ENCODE measurements around the gene HLX. TPM values are rescaled to one million over a fixed set of nuclear protein-coding genes. Genes with fewer than 3 reads are reported as not detected.

Gene HLX, protein sequence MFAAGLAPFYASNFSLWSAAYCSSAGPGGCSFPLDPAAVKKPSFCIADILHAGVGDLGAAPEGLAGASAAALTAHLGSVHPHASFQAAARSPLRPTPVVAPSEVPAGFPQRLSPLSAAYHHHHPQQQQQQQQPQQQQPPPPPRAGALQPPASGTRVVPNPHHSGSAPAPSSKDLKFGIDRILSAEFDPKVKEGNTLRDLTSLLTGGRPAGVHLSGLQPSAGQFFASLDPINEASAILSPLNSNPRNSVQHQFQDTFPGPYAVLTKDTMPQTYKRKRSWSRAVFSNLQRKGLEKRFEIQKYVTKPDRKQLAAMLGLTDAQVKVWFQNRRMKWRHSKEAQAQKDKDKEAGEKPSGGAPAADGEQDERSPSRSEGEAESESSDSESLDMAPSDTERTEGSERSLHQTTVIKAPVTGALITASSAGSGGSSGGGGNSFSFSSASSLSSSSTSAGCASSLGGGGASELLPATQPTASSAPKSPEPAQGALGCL
- 8.1 TPM for total RNA-seq

DNA sequence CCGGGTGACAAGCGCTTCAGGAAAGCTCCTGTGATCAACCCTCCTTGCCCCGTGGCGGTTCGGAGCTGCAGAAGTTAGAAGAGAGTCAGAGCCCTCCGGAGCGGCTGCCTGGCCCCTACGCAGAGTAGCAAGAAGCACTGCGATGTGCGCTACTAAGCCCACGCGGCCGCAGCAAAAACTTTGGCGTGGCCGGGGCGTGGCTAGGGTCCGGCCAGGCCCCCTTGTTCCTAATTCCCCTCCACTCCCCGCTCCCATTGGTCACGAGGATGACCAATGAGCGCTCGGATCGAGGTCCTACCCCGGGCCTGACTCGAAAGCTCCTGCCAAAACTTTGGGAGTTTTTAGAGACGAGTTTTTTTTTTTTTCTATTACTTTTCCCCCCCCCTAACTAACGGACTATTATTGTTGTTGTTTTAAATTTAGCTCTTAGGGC is at the start of gene HLX:
HLX (plus strand) TSS at position 368 of the 433 bp plus-strand sequence. CDS start 415 bp downstream, outside the sequence.
- peak in 2 of 3 donors; percentile 81 to 91 for DNase-seq (ENCODE audit: low read depth in 2 of 3, low spot score in 2 of 3)

DNA sequence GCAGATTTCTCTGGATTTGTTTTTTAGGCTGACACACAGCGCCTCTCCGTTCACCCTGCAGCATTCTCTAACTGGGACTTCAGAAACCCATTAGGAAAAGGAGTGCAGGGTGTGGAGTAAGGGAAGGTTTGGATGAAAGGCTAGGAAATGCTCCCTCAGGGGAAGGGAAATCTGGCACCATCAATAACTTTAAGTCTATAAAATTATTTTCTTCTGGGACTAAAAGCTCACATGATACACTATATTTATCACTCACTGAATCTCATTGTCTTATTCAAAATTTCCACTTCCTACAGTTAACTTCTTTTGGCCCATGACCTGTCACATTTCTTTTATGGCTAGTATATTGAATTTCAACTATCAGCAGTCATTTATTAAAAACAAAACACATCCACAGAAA is 45.8 kb upstream of the HLX start:
- DNase-seq (ENCODE audit: low read depth in 2 of 3, low spot score in 2 of 3) = no peak

DNA sequence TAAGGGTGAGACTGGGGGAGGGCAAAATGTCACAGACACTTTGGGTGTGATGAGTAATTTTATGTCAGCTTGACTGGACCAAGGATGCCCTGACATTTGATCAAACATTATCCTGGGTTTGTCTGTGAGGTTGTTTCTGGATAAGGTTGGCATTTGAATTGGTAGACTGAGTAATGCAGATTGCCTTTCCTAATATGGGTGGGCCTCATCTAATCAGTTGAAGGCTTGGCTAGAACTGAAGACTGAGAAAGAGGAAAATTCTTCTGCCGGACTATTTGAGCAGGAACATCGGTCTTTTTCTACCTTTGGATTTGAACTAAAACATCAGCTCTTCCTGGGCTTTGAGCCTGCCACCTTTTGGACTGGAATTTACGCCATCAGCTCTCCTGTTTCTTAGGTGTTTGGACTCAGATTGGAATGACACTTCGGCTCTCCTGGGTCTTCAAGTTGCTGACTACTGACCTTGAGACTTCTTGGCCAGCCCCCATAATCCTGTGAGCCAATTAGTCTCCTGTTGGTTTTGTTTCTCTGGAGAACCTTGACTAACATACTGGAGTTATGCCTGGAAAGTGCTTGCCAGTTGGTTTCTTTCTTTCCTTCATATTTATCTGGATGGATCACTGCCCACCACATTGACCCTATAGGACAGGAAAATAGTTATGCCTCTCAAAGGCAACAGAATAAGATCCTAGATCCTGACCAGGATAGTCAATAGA is 44.9 kb upstream of the HLX start:
- no peak for DNase-seq (ENCODE audit: low read depth in 2 of 3, low spot score in 2 of 3)

DNA sequence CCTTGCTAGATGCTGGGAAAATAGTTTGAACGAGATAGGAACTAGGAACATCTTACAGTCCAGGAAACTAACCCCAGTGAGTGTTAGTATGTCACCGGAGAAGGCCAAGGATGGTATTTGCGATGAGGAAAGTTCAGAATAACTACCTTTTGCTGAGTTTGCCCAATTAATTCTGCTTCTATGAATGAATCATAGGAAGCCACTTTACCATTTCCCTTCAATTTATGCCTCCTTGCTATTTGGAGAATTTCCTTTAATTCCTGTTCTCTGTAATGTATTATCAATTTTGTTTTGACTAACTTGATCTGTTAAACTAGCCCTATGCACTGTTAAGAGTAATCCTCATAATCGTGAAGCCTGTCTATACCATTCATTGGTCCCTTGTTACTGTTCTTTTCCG is 40.7 kb upstream of the HLX start:
- no peak for DNase-seq (ENCODE audit: low read depth in 2 of 3, low spot score in 2 of 3)

DNA sequence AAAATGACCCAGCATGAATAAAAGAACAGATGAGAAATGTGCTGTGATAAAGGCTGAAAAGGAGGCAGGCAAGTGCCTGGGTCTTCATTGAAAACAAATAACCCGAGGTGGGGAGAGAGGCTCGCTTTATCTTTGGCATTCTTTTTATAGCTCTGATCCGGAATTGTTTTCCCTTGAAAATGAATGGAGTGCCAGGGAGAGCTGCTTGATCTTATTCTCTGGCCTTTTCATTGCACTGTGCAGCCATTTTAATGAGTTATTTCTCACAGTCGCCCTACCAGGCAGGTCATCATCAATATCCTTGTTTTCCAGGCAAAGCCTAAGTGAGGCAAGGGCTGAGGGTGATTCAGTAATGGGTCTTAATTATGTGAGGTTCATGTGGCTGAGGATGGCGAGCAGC is 39.8 kb upstream of the HLX start:
- DNase-seq (ENCODE audit: low read depth in 2 of 3, low spot score in 2 of 3) = no peak

DNA sequence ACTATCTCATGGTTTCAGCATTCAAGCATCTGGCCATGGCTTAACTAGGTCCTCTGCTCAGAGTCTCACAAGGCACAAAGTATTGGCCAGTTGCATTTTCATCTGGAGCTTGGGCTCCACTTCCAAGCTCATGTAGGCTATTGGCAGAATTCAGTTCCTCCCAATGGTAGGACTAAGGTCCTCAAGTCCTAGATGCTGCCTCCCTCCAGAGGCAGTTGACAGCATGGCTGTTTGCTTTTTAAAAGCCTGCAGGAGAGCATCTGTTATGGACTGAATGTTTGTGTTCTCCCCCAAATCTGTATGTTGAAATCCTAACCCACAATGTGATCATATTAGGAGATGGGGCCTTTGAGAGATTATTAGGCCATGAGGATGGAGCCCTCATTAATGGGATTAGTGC is 38.0 kb upstream of the HLX start:
- no peak for DNase-seq (ENCODE audit: low read depth in 2 of 3, low spot score in 2 of 3)

DNA sequence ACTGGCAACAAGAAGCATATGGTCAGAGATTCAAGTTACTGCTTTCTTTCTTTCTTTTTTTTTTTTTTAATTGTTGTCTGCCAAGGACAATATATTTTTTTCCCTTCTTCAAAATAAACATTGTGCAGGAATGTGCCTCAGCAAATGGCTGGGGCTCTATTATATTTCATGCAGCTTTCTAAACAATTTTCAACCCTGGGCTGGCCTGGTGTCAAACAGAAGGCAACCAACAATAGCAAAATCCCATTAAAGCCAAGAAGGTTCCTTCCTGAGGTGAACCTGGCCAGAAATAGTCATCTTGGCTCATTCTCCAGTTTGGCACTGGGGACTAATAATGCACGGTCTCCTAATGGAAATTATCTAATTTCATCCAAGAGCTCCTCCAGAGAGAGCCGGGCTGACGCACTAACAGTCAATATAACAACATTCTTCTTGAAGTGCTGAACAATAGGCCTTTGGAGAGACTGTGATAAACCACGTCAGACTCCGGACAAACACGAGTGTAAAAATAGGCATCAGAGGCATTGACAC is 35.7 kb upstream of the HLX start:
- no peak for DNase-seq (ENCODE audit: low read depth in 2 of 3, low spot score in 2 of 3)

DNA sequence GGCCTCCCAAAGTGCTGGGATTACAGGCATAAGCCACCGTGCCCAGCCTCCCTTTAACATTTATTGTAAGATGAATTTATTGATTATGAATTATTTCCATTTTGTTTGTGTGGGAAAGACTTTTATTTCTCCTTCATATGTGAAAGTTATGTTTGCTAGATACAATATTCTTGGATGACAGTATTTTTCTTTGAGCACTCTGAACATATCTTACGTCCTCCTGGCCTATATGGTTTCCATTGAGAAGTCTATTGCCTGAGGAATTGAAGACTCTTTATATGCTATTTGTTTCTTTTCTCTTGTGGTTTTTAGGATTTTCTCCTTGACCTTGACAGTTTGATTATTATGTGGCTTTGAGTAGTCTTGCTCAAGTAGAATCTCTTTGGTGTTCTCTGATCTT is 26.8 kb upstream of the HLX start:
- no peak for DNase-seq (ENCODE audit: low read depth in 2 of 3, low spot score in 2 of 3)

DNA sequence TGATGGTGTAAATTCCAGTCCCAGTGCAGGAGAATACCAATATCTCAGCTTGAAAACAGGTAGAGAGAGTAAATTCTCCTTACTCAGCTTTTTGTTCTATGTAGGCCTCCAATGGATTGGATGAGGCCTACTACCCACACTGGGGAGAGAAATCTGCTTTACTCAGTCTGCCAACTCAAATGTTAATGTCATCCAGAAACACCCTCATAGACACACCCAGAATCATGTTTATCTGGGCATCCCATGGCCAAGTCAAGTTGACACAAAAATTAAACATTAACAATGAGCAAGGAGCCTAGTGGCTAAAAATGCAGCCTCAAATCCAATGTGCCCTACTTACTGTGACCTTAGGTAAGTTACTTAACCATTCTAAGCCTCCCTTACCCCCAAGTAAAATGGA is 6.9 kb upstream of the HLX start:
- no peak for DNase-seq (ENCODE audit: low read depth in 2 of 3, low spot score in 2 of 3)

DNA sequence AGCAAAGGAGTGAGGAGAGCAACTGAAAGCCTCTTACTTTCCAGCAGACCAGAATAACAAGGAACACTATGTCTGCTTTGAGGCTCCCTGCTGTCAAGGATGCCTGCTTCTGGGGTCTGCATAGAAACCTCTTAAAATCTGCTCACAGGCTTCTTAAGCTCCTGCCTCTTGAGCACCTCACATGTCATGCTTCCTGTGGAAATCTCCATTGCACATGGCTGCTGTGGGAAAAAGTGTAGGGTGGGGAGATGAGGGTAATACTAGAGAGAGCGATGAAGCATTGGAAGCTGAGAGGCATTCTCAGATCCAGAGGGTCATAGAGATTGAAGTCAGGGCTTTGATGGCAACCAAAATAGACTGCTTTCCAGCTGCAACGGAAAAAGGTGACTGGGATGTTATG is 6.2 kb upstream of the HLX start:
- no peak for DNase-seq (ENCODE audit: low read depth in 2 of 3, low spot score in 2 of 3)

DNA sequence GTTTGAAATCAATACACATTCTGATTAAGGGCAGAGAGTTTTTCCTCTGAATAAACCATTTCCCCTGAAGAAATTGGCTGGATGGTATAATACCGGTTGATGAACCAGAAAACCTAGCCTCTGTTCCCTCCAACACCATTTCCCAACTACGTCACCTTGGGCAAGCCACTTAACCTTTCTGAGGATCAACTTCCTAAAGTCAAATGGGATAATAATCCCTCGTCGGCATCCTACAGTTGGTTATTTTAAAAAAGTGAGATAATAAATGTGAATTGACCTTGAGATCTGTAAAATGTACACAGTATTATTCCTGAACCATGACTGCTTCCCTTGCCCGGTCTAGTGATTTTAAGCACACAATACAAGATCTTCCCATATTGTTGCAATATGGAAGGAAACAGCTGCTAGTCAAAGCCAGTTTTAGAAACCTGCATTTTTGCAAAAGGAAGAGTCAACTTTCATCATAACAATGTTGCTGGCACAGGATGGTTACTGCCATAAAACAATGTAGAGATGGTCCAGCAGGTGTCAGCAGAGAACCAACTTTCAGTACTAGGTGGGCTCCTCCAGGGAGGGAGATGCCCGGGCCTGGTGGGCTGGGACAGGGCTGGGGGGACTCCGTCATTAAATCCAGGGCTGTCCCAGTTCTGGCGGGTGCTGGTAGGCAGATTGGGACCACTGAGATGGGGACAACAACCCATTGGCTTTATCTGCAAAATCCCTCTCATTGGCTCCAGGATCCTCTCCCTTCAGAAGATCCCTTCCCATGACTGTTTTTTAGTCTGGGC is 5.2 kb upstream of the HLX start:
- DNase-seq (ENCODE audit: low read depth in 2 of 3, low spot score in 2 of 3) = peak in 2 of 3 donors; percentile 63 to 82

DNA sequence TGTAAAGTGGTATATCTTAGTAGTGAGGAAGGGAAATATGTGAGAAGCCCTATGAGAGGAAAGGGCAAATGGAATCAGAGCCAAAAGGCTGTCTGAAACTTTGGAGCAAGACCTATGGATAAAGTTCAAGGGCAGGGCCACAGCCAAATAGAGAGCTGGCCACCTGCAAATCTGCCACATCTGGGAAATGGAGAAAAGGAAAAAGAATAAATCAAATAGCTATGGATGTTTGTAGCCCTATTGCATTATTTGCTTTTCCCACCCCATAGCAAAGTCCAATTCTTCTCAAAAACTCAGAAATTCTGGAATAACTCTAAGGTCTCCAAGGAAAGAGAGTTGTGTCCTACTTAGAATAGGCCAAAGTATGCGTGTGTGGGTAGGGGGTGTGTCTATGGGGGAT is 4.0 kb upstream of the HLX start:
- no peak for DNase-seq (ENCODE audit: low read depth in 2 of 3, low spot score in 2 of 3)

DNA sequence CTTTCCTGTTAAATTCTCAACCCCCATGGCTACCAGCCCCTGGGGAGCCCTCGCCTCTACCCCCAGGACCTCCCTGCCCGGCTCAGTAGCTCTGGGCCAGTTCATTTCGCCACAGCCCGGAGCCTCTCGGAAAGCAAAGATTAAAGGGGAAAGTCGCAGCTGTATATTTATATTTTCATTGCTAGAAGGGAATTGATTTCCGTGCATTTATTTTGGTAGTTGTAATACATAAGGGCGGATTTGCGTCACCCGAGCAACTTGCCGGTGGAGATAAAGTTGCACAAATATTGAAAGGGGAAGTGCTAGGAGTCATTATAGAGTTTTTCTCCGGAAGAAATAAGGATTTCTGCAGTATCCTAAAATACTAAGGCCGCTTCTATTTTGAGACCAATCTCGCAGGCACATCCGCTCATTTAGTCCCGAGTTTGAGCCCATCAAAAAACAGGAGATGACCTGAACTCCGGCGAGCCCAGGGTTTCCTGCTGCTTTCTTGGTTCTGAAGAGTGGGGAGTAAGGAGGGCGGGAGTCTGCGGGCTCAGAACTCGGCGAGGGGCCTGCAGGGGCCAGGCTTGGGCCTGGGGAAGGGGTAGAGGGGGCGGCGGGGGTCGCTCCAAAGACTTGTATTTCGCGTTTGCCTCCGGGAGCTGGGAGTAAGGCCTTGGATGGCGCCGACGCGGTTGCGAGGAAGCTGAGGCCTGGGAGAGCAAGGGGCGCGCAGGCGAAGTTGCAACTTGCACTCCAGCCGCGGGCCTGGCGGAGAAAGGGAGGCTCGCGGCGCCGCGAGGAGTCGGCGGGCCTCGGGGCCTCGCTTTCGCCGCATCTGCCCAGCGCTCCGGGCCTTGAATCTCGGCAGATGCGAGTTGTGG is 2.5 kb upstream of the HLX start:
- peak in 2 of 3 donors; percentile 80 to 85 for DNase-seq (ENCODE audit: low read depth in 2 of 3, low spot score in 2 of 3)

DNA sequence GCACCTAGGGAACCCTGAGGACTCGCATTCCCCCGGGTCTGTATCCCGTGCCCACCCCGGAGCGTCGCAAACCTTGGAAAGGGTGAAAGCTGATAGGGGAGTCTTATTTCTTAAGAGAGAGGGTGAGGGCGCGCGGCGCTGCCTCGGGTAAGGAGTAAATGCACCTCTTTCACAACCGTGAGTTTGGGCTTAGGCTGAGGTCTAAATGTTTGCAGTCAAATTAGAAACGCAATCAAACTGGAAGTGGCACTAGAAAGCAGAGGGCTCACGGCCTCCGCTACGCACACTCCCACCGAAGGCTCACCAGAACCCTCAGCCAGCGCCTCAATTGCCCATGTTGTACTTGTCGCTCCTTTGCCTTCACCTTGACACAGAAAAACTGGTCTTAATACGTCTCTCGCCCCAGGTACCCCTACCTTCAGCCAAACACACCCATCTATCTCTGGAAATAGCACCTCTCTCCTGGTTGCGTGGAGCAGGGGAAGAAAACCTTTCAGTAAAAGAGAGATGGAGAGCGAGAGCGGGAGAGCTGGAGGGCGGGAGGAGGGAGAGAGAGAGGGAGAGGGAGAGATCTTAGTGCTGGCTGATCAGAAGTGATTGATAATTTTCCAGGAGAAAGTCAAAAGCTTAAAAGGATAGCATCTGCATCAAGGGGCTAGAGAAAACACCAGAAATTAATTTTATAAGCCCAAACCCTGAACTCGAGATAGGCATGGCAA is 1.7 kb upstream of the HLX start:
- no peak for DNase-seq (ENCODE audit: low read depth in 2 of 3, low spot score in 2 of 3)

DNA sequence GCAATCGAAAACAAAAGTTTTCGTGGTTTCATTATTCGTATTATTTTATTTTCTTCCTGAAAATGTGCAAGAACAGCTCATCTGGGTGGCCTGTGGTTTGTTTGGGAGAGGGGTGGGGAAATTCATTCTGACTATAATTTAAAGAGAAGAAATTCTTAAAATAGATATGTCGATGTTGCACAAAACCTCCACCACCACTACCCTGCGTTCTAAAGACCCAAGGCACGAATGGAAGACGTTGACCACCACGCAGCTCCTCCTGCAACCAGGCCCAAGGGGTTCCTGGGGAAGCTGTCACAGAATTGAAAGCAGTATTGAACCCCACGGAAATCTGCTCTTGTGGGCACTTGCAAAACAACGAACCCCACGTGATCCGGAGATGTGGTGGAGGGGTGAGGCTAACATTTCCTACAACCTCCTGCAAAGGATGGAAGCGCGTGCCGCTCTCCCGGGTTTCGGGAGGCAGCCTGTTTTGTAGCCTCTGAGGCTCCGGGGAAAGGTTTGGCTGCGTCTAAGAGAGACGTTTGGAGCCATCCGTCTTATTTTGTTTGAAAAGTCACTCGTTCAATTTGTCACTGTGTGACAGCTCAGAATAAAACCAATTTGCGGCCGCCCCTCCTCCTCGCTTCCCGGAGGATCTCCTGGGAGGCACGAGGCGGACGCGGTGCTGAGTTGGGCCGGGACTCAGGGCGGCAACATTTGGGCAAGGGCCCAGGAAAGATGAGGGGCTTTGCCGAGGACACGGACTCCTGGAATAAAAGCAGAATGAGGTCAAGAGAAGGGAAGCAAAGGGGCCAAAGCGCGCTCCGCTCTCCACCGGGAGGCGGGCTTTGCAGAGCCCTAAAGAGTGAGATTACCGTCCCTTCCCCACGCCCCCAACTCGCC is 810 bp upstream of the HLX start:
- no peak for DNase-seq (ENCODE audit: low read depth in 2 of 3, low spot score in 2 of 3)

DNA sequence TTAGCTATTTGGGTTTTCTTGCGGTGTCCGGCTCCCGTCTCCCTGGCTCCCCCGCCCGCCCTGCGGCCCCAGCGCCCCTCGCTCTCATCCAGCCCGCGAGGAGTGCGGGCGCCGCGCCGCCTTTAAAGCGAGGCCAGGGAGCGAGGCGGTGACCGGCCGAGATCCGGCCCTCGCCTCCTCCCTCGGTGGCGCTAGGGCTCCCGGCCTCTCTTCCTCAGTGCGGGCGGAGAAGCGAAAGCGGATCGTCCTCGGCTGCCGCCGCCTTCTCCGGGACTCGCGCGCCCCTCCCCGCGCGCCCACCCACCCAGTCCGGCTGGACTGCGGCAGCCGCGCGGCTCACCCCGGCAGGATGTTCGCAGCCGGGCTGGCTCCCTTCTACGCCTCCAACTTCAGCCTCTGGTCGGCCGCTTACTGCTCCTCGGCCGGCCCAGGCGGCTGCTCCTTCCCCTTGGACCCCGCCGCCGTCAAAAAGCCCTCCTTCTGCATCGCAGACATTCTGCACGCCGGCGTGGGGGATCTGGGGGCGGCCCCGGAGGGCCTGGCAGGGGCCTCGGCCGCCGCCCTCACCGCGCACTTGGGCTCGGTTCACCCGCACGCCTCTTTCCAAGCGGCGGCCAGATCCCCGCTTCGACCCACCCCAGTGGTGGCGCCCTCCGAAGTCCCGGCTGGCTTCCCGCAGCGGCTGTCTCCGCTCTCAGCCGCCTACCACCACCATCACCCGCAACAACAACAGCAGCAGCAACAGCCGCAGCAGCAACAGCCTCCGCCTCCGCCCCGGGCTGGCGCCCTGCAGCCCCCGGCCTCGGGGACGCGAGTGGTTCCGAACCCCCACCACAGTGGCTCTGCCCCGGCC is 492 bp downstream of the HLX start:
- peak in 1 of 3 donors; percentile 41 for DNase-seq (ENCODE audit: low read depth in 2 of 3, low spot score in 2 of 3)

DNA sequence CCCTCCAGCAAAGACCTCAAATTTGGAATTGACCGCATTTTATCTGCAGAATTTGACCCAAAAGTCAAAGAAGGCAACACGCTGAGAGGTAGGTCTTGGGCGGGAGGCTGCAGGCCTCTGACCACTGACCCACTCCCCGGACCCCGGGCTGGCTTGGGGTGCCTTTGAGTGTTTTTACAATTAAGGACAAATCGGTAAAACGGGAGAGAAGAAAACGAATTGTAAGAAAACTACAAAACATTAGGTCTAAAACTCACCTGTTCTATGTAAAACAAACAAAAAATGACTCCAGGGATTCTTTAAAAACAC is 1.1 kb downstream of the HLX start:
- DNase-seq (ENCODE audit: low read depth in 2 of 3, low spot score in 2 of 3) = no peak
